Neural cell (in vitro differentiated cells): ENCODE measurements around the gene PRR20B. TPM values are rescaled to one million over a fixed set of nuclear protein-coding genes. Genes with fewer than 3 reads are reported as not detected.

ENCODE experiments used
- polyA plus RNA-seq: library from polyadenylated mRNA; depleted of rRNA; stranded (reverse); fragments of >200 nt; gene quantifications from 2 replicates; pipeline ENCODE4 v1.2.3, GENCODE V29; 2014
- small RNA-seq, 3 experiments: library from RNA; depleted of rRNA; stranded (forward); fragments of <200 nt; gene quantifications; one replicate each; pipeline ENCODE3, GENCODE V24; 2012

The PRR20B gene
- polyA plus RNA-seq, 1 donor from 2014 or later = not detected

Small RNAs within 50 kb of the gene (small RNA-seq; reads per million reads assigned to genes)
- gene PRR20FP = 0 reads per million in 3 experiments

Other genes with a start within 250 kb of the PRR20B start
- not detected in 2 replicates for gene PRR20A, start 6.6 kb upstream of the PRR20B start, polyA plus RNA-seq
- gene PRR20C, start 6.6 kb downstream of the PRR20B start, polyA plus RNA-seq = not detected in 2 replicates
- not detected in 2 replicates for gene PRR20D, start 13.1 kb downstream of the PRR20B start, polyA plus RNA-seq
- not detected in 2 replicates for gene PRR20E, start 19.7 kb downstream of the PRR20B start, polyA plus RNA-seq